ENCODE results near the gene KBTBD7.

DNA sequence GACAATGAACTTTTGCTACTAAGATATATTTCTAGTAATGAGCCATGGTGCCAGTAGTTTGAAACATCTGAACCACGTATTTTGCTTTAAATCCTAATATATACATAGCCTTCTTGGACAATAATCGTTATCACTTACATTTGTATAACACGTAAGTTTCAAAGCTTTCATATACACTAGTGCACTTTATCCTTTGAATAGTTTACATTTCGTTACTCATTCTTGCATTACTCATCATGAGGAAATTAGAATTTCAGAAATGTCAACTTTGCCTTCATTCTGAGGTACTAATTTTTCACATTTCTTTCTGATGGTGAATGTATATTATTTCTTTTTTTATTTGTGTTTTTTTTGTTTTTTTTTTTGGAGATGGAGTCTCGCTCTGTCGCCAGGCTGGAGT, 5.8 kb downstream of the KBTBD7 start:
- TF ChIP-seq, protein P1, sequence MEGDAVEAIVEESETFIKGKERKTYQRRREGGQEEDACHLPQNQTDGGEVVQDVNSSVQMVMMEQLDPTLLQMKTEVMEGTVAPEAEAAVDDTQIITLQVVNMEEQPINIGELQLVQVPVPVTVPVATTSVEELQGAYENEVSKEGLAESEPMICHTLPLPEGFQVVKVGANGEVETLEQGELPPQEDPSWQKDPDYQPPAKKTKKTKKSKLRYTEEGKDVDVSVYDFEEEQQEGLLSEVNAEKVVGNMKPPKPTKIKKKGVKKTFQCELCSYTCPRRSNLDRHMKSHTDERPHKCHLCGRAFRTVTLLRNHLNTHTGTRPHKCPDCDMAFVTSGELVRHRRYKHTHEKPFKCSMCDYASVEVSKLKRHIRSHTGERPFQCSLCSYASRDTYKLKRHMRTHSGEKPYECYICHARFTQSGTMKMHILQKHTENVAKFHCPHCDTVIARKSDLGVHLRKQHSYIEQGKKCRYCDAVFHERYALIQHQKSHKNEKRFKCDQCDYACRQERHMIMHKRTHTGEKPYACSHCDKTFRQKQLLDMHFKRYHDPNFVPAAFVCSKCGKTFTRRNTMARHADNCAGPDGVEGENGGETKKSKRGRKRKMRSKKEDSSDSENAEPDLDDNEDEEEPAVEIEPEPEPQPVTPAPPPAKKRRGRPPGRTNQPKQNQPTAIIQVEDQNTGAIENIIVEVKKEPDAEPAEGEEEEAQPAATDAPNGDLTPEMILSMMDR (IDR thresholded peaks at IDR 0.05; ENCODE audit: low read depth, low read length, poor library complexity, severe bottlenecking), result no peak
- no peak for TF ChIP-seq EZH2phosphoT487 (IDR thresholded peaks at IDR 0.05; ENCODE audit: borderline replicate concordance, low read length)
